Stimulated activated CD4-positive, alpha-beta T cell treated with anti-CD3 and anti-CD28 coated beads, TNF-alpha, amount 100 ng/mL, for 48 hours (primary cell): ENCODE results near the gene RAP1GAP2.

Source experiments
- DNase-seq, 3 donors: peaks; one replicate each; pipeline ENCODE4 v3.0.0-alpha.2; 2020; ENCODE audit warnings: low read depth in 3 of 3

RAP1GAP2 gene

GRCh38 chr17:2946144-2946543, 149.9 kb downstream of the RAP1GAP2 start:
- no peak for DNase-seq

- no peak for DNase-seq
Measured at GRCh38 chr17:2947588-2947950, 151.3 kb downstream of the RAP1GAP2 start.

- no peak for DNase-seq
Measured at GRCh38 chr17:2947996-2948550, 151.8 kb downstream of the RAP1GAP2 start.

- no peak for DNase-seq
Measured at GRCh38 chr17:2948721-2949468, 152.7 kb downstream of the RAP1GAP2 start.

- DNase-seq, result no peak
Measured at GRCh38 chr17:2949469-2950044, 153.3 kb downstream of the RAP1GAP2 start.

GRCh38 chr17:2950846-2951245, 154.6 kb downstream of the RAP1GAP2 start:
- DNase-seq, result no peak

GRCh38 chr17:2952174-2952845, 156.1 kb downstream of the RAP1GAP2 start:
- no peak for DNase-seq

- no peak for DNase-seq
Measured at GRCh38 chr17:2954898-2955445, 158.7 kb downstream of the RAP1GAP2 start.

GRCh38 chr17:2955931-2956582, 159.8 kb downstream of the RAP1GAP2 start:
- no peak for DNase-seq

- no peak for DNase-seq
Measured at GRCh38 chr17:2957631-2958286, 161.5 kb downstream of the RAP1GAP2 start.

- DNase-seq, result no peak
Measured at GRCh38 chr17:2958706-2959222, 162.5 kb downstream of the RAP1GAP2 start.

GRCh38 chr17:2959371-2960130, 163.3 kb downstream of the RAP1GAP2 start:
- DNase-seq, result no peak

- no peak for DNase-seq
Measured at GRCh38 chr17:2961446-2961845, 165.2 kb downstream of the RAP1GAP2 start.

GRCh38 chr17:2962236-2962635, 166.0 kb downstream of the RAP1GAP2 start:
- no peak for DNase-seq

GRCh38 chr17:2962729-2963128, 166.5 kb downstream of the RAP1GAP2 start:
- DNase-seq, result no peak

- DNase-seq, result no peak
Measured at GRCh38 chr17:2963332-2964027, 167.2 kb downstream of the RAP1GAP2 start.

GRCh38 chr17:2964028-2964356, 167.8 kb downstream of the RAP1GAP2 start:
- no peak for DNase-seq

- no peak for DNase-seq
Measured at GRCh38 chr17:2964370-2964769, 168.1 kb downstream of the RAP1GAP2 start.

- no peak for DNase-seq
Measured at GRCh38 chr17:2964831-2965230, 168.6 kb downstream of the RAP1GAP2 start.
